Neuronal stem cell (in vitro differentiated cells): ENCODE results near the gene CYB561A3.

ENCODE experiments used
- DNase-seq: peaks from one replicate; pipeline ENCODE4 v3.0.0-alpha.2; 2013; ENCODE audit warnings: low spot score
- H2AFZ ChIP-seq: one replicate; pipeline ENCODE4 v1.6.1; 2013; ENCODE audit warnings: mild to moderate bottlenecking, low read length, inconsistent platforms
- H2AK5ac ChIP-seq: 2 replicates; pipeline ENCODE4 v1.6.1; 2013; ENCODE audit warnings: low read depth, mild to moderate bottlenecking, inconsistent platforms, low read length, moderate library complexity, mixed read lengths
- H2BK120ac ChIP-seq: 2 replicates; pipeline ENCODE4 v1.6.1; 2013; ENCODE audit warnings: low read depth, mild to moderate bottlenecking, inconsistent platforms, low read length, moderate library complexity, mixed read lengths
- H2BK12ac ChIP-seq: one replicate; pipeline ENCODE4 v1.6.1; 2013; ENCODE audit warnings: low read length, inconsistent platforms
- H2BK15ac ChIP-seq: 2 replicates; pipeline ENCODE4 v1.6.1; 2013; ENCODE audit warnings: mild to moderate bottlenecking, low read length, inconsistent platforms, mixed read lengths
- H2BK5ac ChIP-seq: one replicate; pipeline ENCODE4 v1.6.1; 2013; ENCODE audit warnings: inconsistent platforms, mild to moderate bottlenecking, low read length, moderate library complexity
- H3K14ac ChIP-seq: one replicate; pipeline ENCODE4 v1.6.1; 2013; ENCODE audit warnings: low read length, inconsistent platforms
- H3K18ac ChIP-seq: 2 replicates; pipeline ENCODE4 v1.6.1; 2013; ENCODE audit warnings: low read length, inconsistent platforms
- H3K23ac ChIP-seq: 2 replicates; pipeline ENCODE4 v1.6.1; 2013; ENCODE audit warnings: low read depth, mild to moderate bottlenecking, mixed read lengths, low read length, inconsistent platforms; ENCODE audit not compliant: poor library complexity
- H3K27ac ChIP-seq: replicated peaks from 3 replicates; pipeline ENCODE4 v1.5.1; 2013; ENCODE audit warnings: low read length, inconsistent platforms
- H3K27me3 ChIP-seq, 3 experiments: 2 replicates each; pipeline ENCODE4 v1.6.1; 2013; ENCODE audit warnings: low read length in 3 of 3, mild to moderate bottlenecking in 2 of 3, inconsistent platforms in 1 of 3, low read depth in 1 of 3, mixed read lengths in 1 of 3, moderate library complexity in 1 of 3; ENCODE audit not compliant: control insufficient read depth in 3 of 3, insufficient read depth in 3 of 3
- H3K36me3 ChIP-seq, 2 donors: replicated peaks in 1 of 2; 2 replicates each; pipeline ENCODE4 v1.6.1; 2013; ENCODE audit warnings: low read length in 2 of 2; ENCODE audit not compliant: control insufficient read depth in 2 of 2, insufficient read depth in 2 of 2
- H3K4ac ChIP-seq: 2 replicates; pipeline ENCODE4 v1.6.1; 2013; ENCODE audit warnings: inconsistent platforms, mild to moderate bottlenecking, low read length, moderate library complexity
- H3K4me1 ChIP-seq, 2 donors: 1 replicate in 1 of 2; 2 replicates in 1 of 2; pipeline ENCODE4 v1.6.1; 2013; ENCODE audit warnings: low read length in 2 of 2, low read depth in 1 of 2; ENCODE audit not compliant: control insufficient read depth in 2 of 2, insufficient read depth in 1 of 2
- H3K4me2 ChIP-seq: one replicate; pipeline ENCODE4 v1.6.1; 2013; ENCODE audit warnings: mild to moderate bottlenecking, low read length, inconsistent platforms; ENCODE audit not compliant: insufficient read depth, poor library complexity, severe bottlenecking
- H3K4me3 ChIP-seq, 2 donors: 2 replicates each; pipeline ENCODE4 v1.5.1; 2013; ENCODE audit warnings: low read length in 2 of 2, mild to moderate bottlenecking in 2 of 2, inconsistent platforms in 1 of 2, moderate library complexity in 1 of 2
- H3K79me1 ChIP-seq: one replicate; pipeline ENCODE4 v1.6.1; 2013; ENCODE audit warnings: low read depth, mild to moderate bottlenecking, inconsistent platforms, low read length, moderate library complexity
- H3K9ac ChIP-seq: one replicate; pipeline ENCODE4 v1.6.1; 2013; ENCODE audit warnings: mild to moderate bottlenecking, low read depth, low read length, inconsistent platforms; ENCODE audit not compliant: poor library complexity
- H3K9me3 ChIP-seq, 2 donors: replicated peaks in 1 of 2; 2 replicates each; pipeline versions ENCODE3 to v1.6.1; 2013; ENCODE audit warnings: low read length in 2 of 2, mild to moderate bottlenecking in 2 of 2, inconsistent platforms in 1 of 2, low read depth in 1 of 2, mixed read lengths in 1 of 2, moderate library complexity in 1 of 2; ENCODE audit not compliant: control insufficient read depth in 2 of 2, insufficient read depth in 1 of 2
- H4K8ac ChIP-seq: one replicate; pipeline ENCODE4 v1.6.1; 2013; ENCODE audit warnings: low read depth, mild to moderate bottlenecking, inconsistent platforms, low read length, moderate library complexity
- H4K91ac ChIP-seq: one replicate; pipeline ENCODE4 v1.6.1; 2013; ENCODE audit warnings: low read length, low read depth, mild to moderate bottlenecking, inconsistent platforms; ENCODE audit not compliant: poor library complexity
- WGBS, 2 donors: extraction: QIAGEN DNeasy Blood & Tissue Kit; methylation state at CpG; one replicate each; pipeline ENCODE4 v1.1.7; 2013; ENCODE audit warnings: missing lambda C conversion rate in 2 of 2, mixed read lengths in 1 of 2; ENCODE audit not compliant: insufficient read length in 2 of 2, insufficient replicate concordance in 1 of 2; ENCODE audit errors: extremely low coverage in 2 of 2; 5-methylcytosine and 5-hydroxymethylcytosine counted together

Gene CYB561A3

DNA sequence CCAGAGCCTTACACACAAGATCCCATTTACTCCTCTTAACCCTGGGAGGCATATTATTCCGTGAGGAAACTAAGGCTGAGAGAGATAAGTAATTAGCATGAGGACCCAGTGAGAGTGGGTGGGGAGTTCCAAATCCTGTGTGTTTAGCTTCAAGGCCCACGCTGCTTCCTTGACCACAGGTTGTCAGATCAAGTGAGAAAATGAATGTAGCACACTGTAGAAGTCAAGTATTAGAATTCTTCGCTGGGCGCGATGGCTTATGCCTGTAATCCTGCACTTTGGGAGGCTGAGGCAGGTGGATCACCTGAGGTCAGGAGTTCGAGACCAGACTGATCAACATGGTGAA lies 3.8 kb downstream of the CYB561A3 start:
- Histone ChIP-seq H3K14ac (no peak overlapping the region), H3K36me3 (peaks cover 1 to 10% of the 10 kb centered on the region in 2 donors), H3K18ac (no peak overlapping the region), H3K4me3 (no peak overlapping the region), H2AK5ac (no peak overlapping the region), H3K9me3 (peaks cover 0 to 3% of the 10 kb centered on the region in 2 donors), H3K4me1 (peaks cover 2 to 4% of the 10 kb centered on the region in 2 donors), H3K23ac (no peak overlapping the region), H3K4ac (no peak overlapping the region), H3K27me3 (no peaks in the 10 kb centered on the region), H4K91ac (no peak overlapping the region), H3K9ac (no peak overlapping the region), H2AFZ (no peak overlapping the region), H3K4me2 (no peak overlapping the region), H2BK5ac (no peak overlapping the region), H2BK15ac (no peak overlapping the region), H3K27ac (no peak overlapping the region), H2BK12ac (no peak overlapping the region), H2BK120ac (no peak overlapping the region), H3K79me1 (peaks cover 4% of the 10 kb centered on the region), H4K8ac (no peak overlapping the region)
- DNase-seq: no peak
- no CpG with 5 or more reads among the region's 6 CpGs for WGBS, 2 donors

DNA sequence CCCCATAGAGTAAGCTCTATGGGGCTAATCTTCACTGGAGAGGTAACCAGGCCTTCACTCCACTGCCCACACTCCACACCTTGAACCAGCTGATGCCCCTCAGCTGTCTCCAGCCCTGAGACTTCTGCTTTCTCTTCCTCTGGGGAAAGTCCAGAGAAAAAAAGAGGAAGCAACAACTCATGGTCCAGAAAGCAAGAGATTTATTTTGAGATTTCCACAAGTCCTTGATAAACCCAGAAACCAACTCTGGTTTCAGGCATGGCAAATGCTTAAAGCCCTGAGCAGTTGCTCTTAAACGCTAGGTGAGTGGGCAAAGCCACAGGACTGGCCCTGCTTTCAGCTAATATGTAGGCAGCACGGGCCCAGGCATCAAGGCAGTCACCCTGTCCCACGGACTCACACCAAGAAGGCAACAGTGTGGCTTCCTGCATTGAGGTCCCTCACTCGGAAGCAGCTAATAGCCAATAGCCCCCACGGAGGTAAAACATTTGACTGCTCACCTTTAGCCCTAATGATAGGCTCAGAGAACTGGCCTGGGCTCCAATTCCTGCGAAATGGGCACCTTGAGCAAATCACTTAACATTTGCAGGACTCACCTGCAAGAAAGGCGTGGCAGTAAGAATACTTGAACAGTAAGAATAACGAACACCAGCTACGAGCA lies 4.3 kb downstream of the CYB561A3 start:
- Histone ChIP-seq H2BK15ac (no peak overlapping the region), H2BK5ac (no peak overlapping the region), H3K9ac (no peak overlapping the region), H3K4ac (no peak overlapping the region), H4K8ac (no peak overlapping the region), H2AK5ac (no peak overlapping the region), H3K79me1 (peaks cover 4% of the 10 kb centered on the region), H3K23ac (no peak overlapping the region), H3K9me3 (peaks cover 0 to 3% of the 10 kb centered on the region in 2 donors), H3K4me2 (no peak overlapping the region), H3K36me3 (peaks cover 1 to 15% of the 10 kb centered on the region in 2 donors), H2AFZ (no peak overlapping the region), H3K4me1 (peaks cover 2 to 4% of the 10 kb centered on the region in 2 donors), H3K14ac (no peak overlapping the region), H3K18ac (no peak overlapping the region), H3K27me3 (no peaks in the 10 kb centered on the region), H3K4me3 (no peak overlapping the region), H2BK12ac (no peak overlapping the region), H4K91ac (no peak overlapping the region), H2BK120ac (no peak overlapping the region), H3K27ac (no peak overlapping the region)
- no peak for DNase-seq
- no CpG with 5 or more reads among the region's 9 CpGs for whole genome bisulfite sequencing, 2 donors

DNA sequence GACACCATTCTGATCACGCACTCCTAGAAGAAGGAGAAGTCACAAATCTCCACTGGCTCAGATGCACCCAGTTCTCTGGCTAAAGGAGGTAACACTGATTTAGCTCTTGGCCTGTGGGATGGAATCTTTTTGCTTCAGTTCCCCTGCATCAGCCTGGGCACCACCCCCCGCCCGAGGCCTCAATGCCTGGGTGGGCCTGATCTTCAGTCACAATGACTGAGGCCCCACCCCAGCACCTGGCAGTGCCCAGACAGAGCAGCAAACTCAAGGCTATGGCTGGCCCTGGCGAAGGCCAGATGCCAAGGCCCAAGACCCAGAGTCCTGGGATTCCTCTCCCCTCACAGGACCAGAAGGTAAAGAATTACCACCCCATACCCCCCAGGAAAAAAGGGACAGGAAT lies 5.0 kb downstream of the CYB561A3 start:
- Histone ChIP-seq H3K4ac (no peak overlapping the region), H3K9ac (no peak overlapping the region), H4K91ac (no peak overlapping the region), H3K4me2 (no peak overlapping the region), H2BK12ac (no peak overlapping the region), H2BK5ac (no peak overlapping the region), H2AK5ac (no peak overlapping the region), H3K27ac (no peak overlapping the region), H2AFZ (no peak overlapping the region), H3K14ac (no peak overlapping the region), H3K36me3 (peaks cover 1 to 19% of the 10 kb centered on the region in 2 donors), H3K4me1 (peaks cover 2 to 4% of the 10 kb centered on the region in 2 donors), H3K4me3 (no peak overlapping the region), H3K18ac (no peak overlapping the region), H3K9me3 (peaks cover 0 to 3% of the 10 kb centered on the region in 2 donors), H3K23ac (no peak overlapping the region), H3K27me3 (no peaks in the 10 kb centered on the region), H2BK15ac (no peak overlapping the region), H2BK120ac (no peak overlapping the region), H4K8ac (no peak overlapping the region), H3K79me1 (peaks cover 4% of the 10 kb centered on the region)
- no CpG with 5 or more reads among the region's 4 CpGs for WGBS, 2 donors
- DNase-seq: no peak

DNA sequence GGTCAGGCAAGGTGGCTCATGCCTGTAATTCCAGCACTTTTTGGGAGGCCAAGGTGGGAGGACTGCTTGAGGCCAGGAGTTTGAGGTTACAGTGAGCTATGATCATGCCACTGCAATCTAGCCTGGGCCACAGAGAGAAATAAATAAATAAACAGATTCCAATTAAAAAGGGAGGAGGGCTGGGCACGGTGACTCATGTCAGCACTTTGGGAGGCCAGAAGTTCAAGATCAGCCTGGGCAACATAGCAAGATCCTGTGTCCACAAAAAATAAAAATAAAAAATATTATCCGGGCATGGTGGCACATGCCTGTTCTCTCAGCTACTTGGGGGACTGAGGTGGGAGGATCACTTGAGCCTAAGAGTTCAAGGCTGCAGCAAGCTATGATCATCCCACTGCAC lies 7.5 kb downstream of the CYB561A3 start:
- Histone ChIP-seq H3K79me1 (no peaks in the 10 kb centered on the region), H4K91ac (no peak overlapping the region), H2BK12ac (no peak overlapping the region), H3K4me1 (no peaks in the 10 kb centered on the region), H3K18ac (no peak overlapping the region), H3K14ac (no peak overlapping the region), H3K4me2 (no peak overlapping the region), H3K4me3 (no peak overlapping the region), H3K9me3 (peaks cover 0 to 3% of the 10 kb centered on the region in 2 donors), H3K23ac (no peak overlapping the region), H2AFZ (no peak overlapping the region), H2BK5ac (no peak overlapping the region), H2AK5ac (no peak overlapping the region), H3K4ac (no peak overlapping the region), H3K27me3 (no peaks in the 10 kb centered on the region), H2BK120ac (no peak overlapping the region), H3K27ac (no peak overlapping the region), H2BK15ac (no peak overlapping the region), H3K36me3 (peaks cover 9 to 35% of the 10 kb centered on the region in 2 donors), H4K8ac (no peak overlapping the region), H3K9ac (no peak overlapping the region)
- DNase-seq: no peak
- WGBS, 2 donors: no CpG with 5 or more reads among the region's 2 CpGs
